B cell (primary cell): ENCODE results near the gene GALNT18. TPM values are rescaled to one million over a fixed set of nuclear protein-coding genes. Genes with fewer than 3 reads are reported as not detected.

Experiments used
- ATAC-seq: fragments of 200-7000 bp; cut with Tn5 transposase; one replicate; pipeline ENCODE4 v1.10.0; 2021; ENCODE audit warnings: low read depth, mild to moderate bottlenecking, moderate number of reproducible peaks, moderate library complexity
- CTCF ChIA-PET: fragments of 350-600 bp; sonication (Branson Sonifier 250); formaldehyde crosslinking; loops from one replicate; lab custom pipeline; 2021; ENCODE audit warnings: antibody characterized with exemption, inconsistent platforms; lab: Charles Lee
- POLR2A ChIA-PET: fragments of 350-600 bp; sonication (Branson Sonifier 250); formaldehyde crosslinking; loops from one replicate; lab custom pipeline; 2021; ENCODE audit warnings: antibody characterized with exemption; lab: Charles Lee
- DNase-seq: peaks from one replicate; pipeline ENCODE4 v3.0.0; 2013
- H2AFZ ChIP-seq: 2 replicates; pipeline ENCODE4 v1.6.1; 2012; ENCODE audit warnings: mild to moderate bottlenecking, low read depth, low read length; ENCODE audit not compliant: insufficient read depth, poor library complexity, severe bottlenecking
- H3K27ac ChIP-seq, 2 donors: 1 replicate in 1 of 2; 2 replicates in 1 of 2; pipeline ENCODE4 v1.5.1; 2012 to 2013; ENCODE audit warnings: low read length in 2 of 2, mild to moderate bottlenecking in 2 of 2, moderate library complexity in 1 of 2
- H3K27me3 ChIP-seq, 4 experiments: fragments of 200-600 bp in 1 of 4; sonication (generic) in 1 of 4; replicated peaks in 1 of 4; 1 replicate in 2 of 4; 2 replicates in 2 of 4; pipeline versions ENCODE4 v1.6.1 to v1.7.0; 2013 to 2016; ENCODE audit warnings: low read length in 3 of 4, mild to moderate bottlenecking in 2 of 4, mixed read lengths in 1 of 4, moderate library complexity in 1 of 4; ENCODE audit not compliant: insufficient read depth in 4 of 4, control insufficient read depth in 3 of 4; ENCODE audit errors: control extremely low read depth in 1 of 4
- H3K36me3 ChIP-seq, 2 experiments: replicated peaks in 1 of 2; 1 replicate in 1 of 2; 2 replicates in 1 of 2; pipeline versions ENCODE4 v1.6.1 to v1.7.1; 2013; ENCODE audit warnings: low read length in 1 of 2; ENCODE audit not compliant: insufficient read depth in 2 of 2, control insufficient read depth in 1 of 2; ENCODE audit errors: control extremely low read depth in 1 of 2, extremely low read depth in 1 of 2
- H3K4me1 ChIP-seq, 2 donors: fragments of 200-600 bp in 1 of 2; sonication (generic) in 1 of 2; 1 replicate in 1 of 2; 2 replicates in 1 of 2; pipeline versions ENCODE4 v1.5.1 to v1.6.1; 2013 to 2017; ENCODE audit warnings: low read length in 2 of 2; ENCODE audit not compliant: control insufficient read depth in 2 of 2, insufficient read depth in 2 of 2
- H3K4me2 ChIP-seq: replicated peaks from 2 replicates; pipeline ENCODE3; 2012; ENCODE audit warnings: mild to moderate bottlenecking, low read depth, low read length; ENCODE audit not compliant: poor library complexity, severe bottlenecking
- H3K4me3 ChIP-seq, 5 experiments: fragments of 200-600 bp in 1 of 5; sonication (generic) in 1 of 5; 1 replicate in 3 of 5; 2 replicates in 2 of 5; pipeline versions ENCODE4 v1.5.1 to v1.7.0; 2011 to 2016; ENCODE audit warnings: low read length in 4 of 5, mild to moderate bottlenecking in 4 of 5, low read depth in 2 of 5, control low read depth in 1 of 5, moderate library complexity in 1 of 5; ENCODE audit not compliant: insufficient read depth in 1 of 5; ENCODE audit errors: control extremely low read depth in 1 of 5, extremely low read depth in 1 of 5
- H3K79me2 ChIP-seq: fragments of 200-600 bp; sonication (generic); one replicate; pipeline ENCODE4 v1.6.0; 2016; ENCODE audit warnings: low read length; ENCODE audit not compliant: control insufficient read depth, insufficient read depth
- H3K9ac ChIP-seq: fragments of 200-600 bp; sonication (generic); 2 replicates; pipeline ENCODE4 v1.6.1; 2017; ENCODE audit warnings: mild to moderate bottlenecking, low read length, moderate library complexity
- H3K9me3 ChIP-seq, 3 donors: one replicate each; pipeline versions ENCODE4 v1.6.1 to v1.7.1; 2013; ENCODE audit warnings: low read length in 2 of 3; ENCODE audit not compliant: control insufficient read depth in 2 of 3, insufficient read depth in 1 of 3; ENCODE audit errors: control extremely low read depth in 1 of 3
- H4K20me1 ChIP-seq: 2 replicates; pipeline ENCODE4 v1.6.0; 2012; ENCODE audit warnings: mild to moderate bottlenecking, low read length; ENCODE audit not compliant: insufficient read depth, control insufficient read depth, poor library complexity, severe bottlenecking
- H3K27ac Mint-ChIP-seq: one replicate; pipeline ENCODE4 v1.8.0; 2021; ENCODE audit warnings: mixed read lengths
- H3K27me3 Mint-ChIP-seq: one replicate; pipeline ENCODE4 v1.8.0; 2021; ENCODE audit warnings: mixed read lengths
- H3K4me1 Mint-ChIP-seq: one replicate; pipeline ENCODE4 v1.8.0; 2021; ENCODE audit warnings: mixed read lengths
- H3K4me3 Mint-ChIP-seq: one replicate; pipeline ENCODE4 v1.8.0; 2021; ENCODE audit warnings: mixed read lengths
- H3K9me3 Mint-ChIP-seq: one replicate; pipeline ENCODE4 v1.8.0; 2022; ENCODE audit warnings: mixed read lengths; ENCODE audit not compliant: insufficient read depth
- EZH2 ChIP-seq: IDR thresholded peaks from 2 replicates; pipeline ENCODE4 v1.6.1; 2012; ENCODE audit warnings: borderline replicate concordance, low read depth, mild to moderate bottlenecking, moderate library complexity, low read length; ENCODE audit not compliant: insufficient read depth, poor library complexity, severe bottlenecking
- WGBS: methylation state at CpG from one replicate; pipeline ENCODE4 v1.1.5; 2013; ENCODE audit warnings: missing lambda C conversion rate; ENCODE audit not compliant: insufficient coverage; 5-methylcytosine and 5-hydroxymethylcytosine counted together
- intact Hi-C: fragments of 100-400 bp; cut with micrococcal nuclease; formaldehyde crosslinking; loops from one replicate; pipeline ENCODE4 v1.10.0; 2022
- polyA plus RNA-seq: library from polyadenylated mRNA; depleted of rRNA; stranded (reverse); fragments of >200 nt; gene quantifications from 2 replicates; pipeline ENCODE4 v1.2.3, GENCODE V29; 2012
- total RNA-seq, 2 donors: library from RNA; stranded (reverse); fragments of 120-200 nt in 1 of 2; gene quantifications; 1 replicate in 1 of 2; 2 replicates in 1 of 2; pipeline versions ENCODE4 v1.2.3 to v1.2.4, GENCODE V29; 2013 to 2022
- TF ChIP-seq, protein P1 (sequence below): fragments of 200-600 bp; IDR thresholded peaks from one replicate; pipeline ENCODE4 v1.8.0; 2022; ENCODE audit warnings: antibody characterized with exemption, mild to moderate bottlenecking

GALNT18 gene
- total and polyA plus RNA-seq, 2 donors (not counting 1 experiment from before 2014, with no cell fraction given), result not detected

GRCh38 chr11:11296434-11296833 lies 325.4 kb downstream of the GALNT18 start:
- no peaks in the 10 kb centered on the region for H3K79me2 ChIP-seq
- no peaks in the 10 kb centered on the region for H3K36me3 ChIP-seq
- H3K27me3 Mint-ChIP-seq, result peaks cover 9% of the 10 kb centered on the region
- no peaks in the 10 kb centered on the region for H4K20me1 ChIP-seq
- intact Hi-C loops, result no loop called here
- H3K4me1 Mint-ChIP-seq, result no peaks in the 10 kb centered on the region
- WGBS, result 97% methylated on average over 3 of the region's 3 CpGs
- H3K9ac ChIP-seq, result no peak overlapping the region
- H3K4me3 Mint-ChIP-seq, result no peak overlapping the region
- no peak overlapping the region for H3K27ac ChIP-seq
- no peak overlapping the region for H2AFZ ChIP-seq
- no peak overlapping the region for H3K4me2 ChIP-seq
- H3K27ac Mint-ChIP-seq, result no peak overlapping the region
- H3K27me3 ChIP-seq, result no peaks in the 10 kb centered on the region
- H3K9me3 ChIP-seq, result no peaks in the 10 kb centered on the region
- ATAC-seq (no peak), DNase-seq (no peak)
- H3K4me1 ChIP-seq, result no peaks in the 10 kb centered on the region
- POLR2A ChIA-PET, result no interaction called here
- TF ChIP-seq, protein P1, sequence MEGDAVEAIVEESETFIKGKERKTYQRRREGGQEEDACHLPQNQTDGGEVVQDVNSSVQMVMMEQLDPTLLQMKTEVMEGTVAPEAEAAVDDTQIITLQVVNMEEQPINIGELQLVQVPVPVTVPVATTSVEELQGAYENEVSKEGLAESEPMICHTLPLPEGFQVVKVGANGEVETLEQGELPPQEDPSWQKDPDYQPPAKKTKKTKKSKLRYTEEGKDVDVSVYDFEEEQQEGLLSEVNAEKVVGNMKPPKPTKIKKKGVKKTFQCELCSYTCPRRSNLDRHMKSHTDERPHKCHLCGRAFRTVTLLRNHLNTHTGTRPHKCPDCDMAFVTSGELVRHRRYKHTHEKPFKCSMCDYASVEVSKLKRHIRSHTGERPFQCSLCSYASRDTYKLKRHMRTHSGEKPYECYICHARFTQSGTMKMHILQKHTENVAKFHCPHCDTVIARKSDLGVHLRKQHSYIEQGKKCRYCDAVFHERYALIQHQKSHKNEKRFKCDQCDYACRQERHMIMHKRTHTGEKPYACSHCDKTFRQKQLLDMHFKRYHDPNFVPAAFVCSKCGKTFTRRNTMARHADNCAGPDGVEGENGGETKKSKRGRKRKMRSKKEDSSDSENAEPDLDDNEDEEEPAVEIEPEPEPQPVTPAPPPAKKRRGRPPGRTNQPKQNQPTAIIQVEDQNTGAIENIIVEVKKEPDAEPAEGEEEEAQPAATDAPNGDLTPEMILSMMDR, result no peak
- TF ChIP-seq EZH2, result no peak
- no peaks in the 10 kb centered on the region for H3K9me3 Mint-ChIP-seq
- H3K4me3 ChIP-seq, result no peak overlapping the region
- CTCF ChIA-PET, result no interaction called here

GRCh38 chr11:11294551-11294855 lies 327.3 kb downstream of the GALNT18 start:
- Histone ChIP-seq H3K9ac (no peak overlapping the region), H3K4me3 (no peak overlapping the region), H3K36me3 (no peaks in the 10 kb centered on the region), H3K27ac (no peak overlapping the region), H3K4me1 (no peaks in the 10 kb centered on the region), H2AFZ (no peak overlapping the region), H3K27me3 (no peaks in the 10 kb centered on the region), H3K4me2 (no peak overlapping the region), H4K20me1 (no peaks in the 10 kb centered on the region), H3K9me3 (no peaks in the 10 kb centered on the region), H3K79me2 (no peaks in the 10 kb centered on the region)
- no peak for ATAC-seq
- H3K9me3 Mint-ChIP-seq, result no peaks in the 10 kb centered on the region
- H3K27ac Mint-ChIP-seq, result no peak overlapping the region
- no peaks in the 10 kb centered on the region for H3K4me1 Mint-ChIP-seq
- ChIA-PET POLR2A (no interaction called here), CTCF (no interaction called here)
- H3K27me3 Mint-ChIP-seq, result peaks cover 3% of the 10 kb centered on the region
- intact Hi-C loops, result no loop called here
- WGBS, result 80% methylated on average over 2 of the region's 3 CpGs
- no peak overlapping the region for H3K4me3 Mint-ChIP-seq
- no peak for DNase-seq
- TF ChIP-seq, protein P1, result no peak
- no peak for TF ChIP-seq EZH2
